ENCODE data around the gene MDM2.

GRCh38 chr12:68896881-68897540 is 89.0 kb downstream of the MDM2 start:
- TF ChIP-seq POLR2AphosphoS2 (conservative IDR thresholded peaks at IDR 0.05; ENCODE audit: low read length), result no peak
- TF ChIP-seq SREBF2 (IDR thresholded peaks at IDR 0.05), result no peak
- TF ChIP-seq, protein P1, sequence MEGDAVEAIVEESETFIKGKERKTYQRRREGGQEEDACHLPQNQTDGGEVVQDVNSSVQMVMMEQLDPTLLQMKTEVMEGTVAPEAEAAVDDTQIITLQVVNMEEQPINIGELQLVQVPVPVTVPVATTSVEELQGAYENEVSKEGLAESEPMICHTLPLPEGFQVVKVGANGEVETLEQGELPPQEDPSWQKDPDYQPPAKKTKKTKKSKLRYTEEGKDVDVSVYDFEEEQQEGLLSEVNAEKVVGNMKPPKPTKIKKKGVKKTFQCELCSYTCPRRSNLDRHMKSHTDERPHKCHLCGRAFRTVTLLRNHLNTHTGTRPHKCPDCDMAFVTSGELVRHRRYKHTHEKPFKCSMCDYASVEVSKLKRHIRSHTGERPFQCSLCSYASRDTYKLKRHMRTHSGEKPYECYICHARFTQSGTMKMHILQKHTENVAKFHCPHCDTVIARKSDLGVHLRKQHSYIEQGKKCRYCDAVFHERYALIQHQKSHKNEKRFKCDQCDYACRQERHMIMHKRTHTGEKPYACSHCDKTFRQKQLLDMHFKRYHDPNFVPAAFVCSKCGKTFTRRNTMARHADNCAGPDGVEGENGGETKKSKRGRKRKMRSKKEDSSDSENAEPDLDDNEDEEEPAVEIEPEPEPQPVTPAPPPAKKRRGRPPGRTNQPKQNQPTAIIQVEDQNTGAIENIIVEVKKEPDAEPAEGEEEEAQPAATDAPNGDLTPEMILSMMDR (IDR thresholded peaks at IDR 0.05), result no peak
- TF ChIP-seq RFX5 (IDR thresholded peaks at IDR 0.05), result no peak
- no peak for TF ChIP-seq JUNB (IDR thresholded peaks at IDR 0.05)
